Neural cell (in vitro differentiated cells): Measurements from ENCODE around the gene TSPAN18. TPM values are rescaled to one million over a fixed set of nuclear protein-coding genes. Genes with fewer than 3 reads are reported as not detected.
A peak's percentile ranks its signal among the peaks of the same experiment; 100 is the strongest.

Experiments
- H2AFZ ChIP-seq: fragments of 200-600, 300-800 bp; sonication (generic), shearing (Covaris generic); 2 replicates; pipeline ENCODE4 v1.6.0; 2014; ENCODE audit warnings: low read depth, mild to moderate bottlenecking, antibody characterized with exemption, low read length, moderate library complexity
- H3F3A ChIP-seq: fragments of 200-600 bp; shearing (Covaris generic); 2 replicates; pipeline ENCODE4 v1.6.1; 2016; ENCODE audit warnings: mild to moderate bottlenecking, moderate library complexity, mixed read lengths, antibody characterized with exemption, low read length; ENCODE audit not compliant: insufficient read depth, poor library complexity, severe bottlenecking
- H3K27ac ChIP-seq: fragments of 200-600, 300-800 bp; sonication (generic), shearing (Covaris generic); 2 replicates; pipeline ENCODE4 v1.5.1; 2014; ENCODE audit warnings: mild to moderate bottlenecking, low read length, moderate library complexity
- H3K27me3 ChIP-seq: fragments of 300-800, 200-600 bp; sonication (generic), shearing (Covaris generic); 2 replicates; pipeline ENCODE4 v1.6.0; 2014; ENCODE audit warnings: mild to moderate bottlenecking, low read depth, low read length, moderate library complexity; ENCODE audit not compliant: insufficient read depth
- H3K36me3 ChIP-seq: fragments of 300-800, 200-600 bp; sonication (generic), shearing (Covaris generic); 2 replicates; pipeline ENCODE4 v1.5.1; 2014; ENCODE audit warnings: mild to moderate bottlenecking, antibody characterized with exemption, low read length, moderate library complexity; ENCODE audit not compliant: insufficient read depth
- H3K4me2 ChIP-seq: fragments of 300-800, 200-600 bp; sonication (generic), shearing (Covaris generic); 2 replicates; pipeline ENCODE4 v1.6.0; 2014; ENCODE audit warnings: mild to moderate bottlenecking, low read length
- H3K4me3 ChIP-seq: fragments of 300-800, 200-600 bp; sonication (generic), shearing (Covaris generic); 2 replicates; pipeline ENCODE4 v1.5.1; 2014; ENCODE audit warnings: mild to moderate bottlenecking, low read length, moderate library complexity
- H3K79me2 ChIP-seq: fragments of 200-600 bp; shearing (Covaris generic); replicated peaks from 2 replicates; pipeline ENCODE4 v1.6.0; 2014; ENCODE audit warnings: mild to moderate bottlenecking, low read length, moderate library complexity; ENCODE audit not compliant: insufficient read depth
- H3K9ac ChIP-seq: fragments of 300-800, 200-600 bp; sonication (generic), shearing (Covaris generic); 2 replicates; pipeline ENCODE4 v1.6.1; 2016; ENCODE audit warnings: mild to moderate bottlenecking, low read length, mixed read lengths
- H3K9me2 ChIP-seq: fragments of 200-600 bp; shearing (Covaris generic); 2 replicates; pipeline ENCODE4 v1.6.1; 2016; ENCODE audit warnings: mild to moderate bottlenecking, low read length, mixed read lengths; ENCODE audit not compliant: insufficient read depth
- H3K9me3 ChIP-seq: fragments of 200-600, 300-800 bp; sonication (generic), shearing (Covaris generic); 2 replicates; pipeline ENCODE4 v1.6.1; 2016; ENCODE audit warnings: mild to moderate bottlenecking, mixed run types, low read length, moderate library complexity, mixed read lengths
- H4K20me1 ChIP-seq: fragments of 200-600 bp; shearing (Covaris generic); 2 replicates; pipeline ENCODE4 v1.6.1; 2016; ENCODE audit warnings: mild to moderate bottlenecking, mixed run types; ENCODE audit not compliant: insufficient read depth
- EP300 ChIP-seq: fragments of 450-650 bp; conservative IDR thresholded peaks from 2 replicates; pipeline ENCODE4 v1.6.1; 2014; ENCODE audit warnings: antibody characterized with exemption, mild to moderate bottlenecking, moderate library complexity; ENCODE audit not compliant: poor library complexity, severe bottlenecking
- EZH2 ChIP-seq: fragments of 200-600, 300-800 bp; shearing (Covaris generic), sonication (generic); IDR thresholded peaks from 2 replicates; pipeline ENCODE4 v1.6.1; 2014; ENCODE audit warnings: antibody characterized with exemption, low read length, borderline replicate concordance, mild to moderate bottlenecking; ENCODE audit not compliant: insufficient read depth, poor library complexity, severe bottlenecking
- MXI1 ChIP-seq: fragments of 450-650 bp; conservative IDR thresholded peaks from 2 replicates; pipeline ENCODE4 v1.6.1; 2014; ENCODE audit warnings: antibody characterized with exemption, mild to moderate bottlenecking; ENCODE audit not compliant: poor library complexity, severe bottlenecking
- POLR2AphosphoS5 ChIP-seq: IDR thresholded peaks from 2 replicates; pipeline ENCODE4 v1.6.1; 2012
- RAD21 ChIP-seq: fragments of 450-650 bp; conservative IDR thresholded peaks from 2 replicates; pipeline ENCODE4 v1.6.1; 2014; ENCODE audit warnings: antibody characterized with exemption, mild to moderate bottlenecking, moderate library complexity
- SMC3 ChIP-seq: fragments of 450-650 bp; conservative IDR thresholded peaks from 2 replicates; pipeline ENCODE4 v1.6.1; 2014; ENCODE audit warnings: antibody characterized with exemption, mild to moderate bottlenecking, moderate library complexity; ENCODE audit not compliant: poor library complexity
- TAF1 ChIP-seq: IDR thresholded peaks from 2 replicates; pipeline ENCODE4 v1.6.1; 2012; ENCODE audit warnings: low read depth
- polyA plus RNA-seq: library from polyadenylated mRNA; depleted of rRNA; stranded (reverse); fragments of >200 nt; gene quantifications from 2 replicates; pipeline ENCODE4 v1.2.3, GENCODE V29; 2014
- TF ChIP-seq, protein P1 (sequence below): IDR thresholded peaks from 2 replicates; pipeline ENCODE4 v1.6.1; 2012; ENCODE audit warnings: borderline replicate concordance
- TF ChIP-seq, protein P2 (sequence below): fragments of 450-650 bp; IDR thresholded peaks from 2 replicates; pipeline ENCODE4 v1.5.1; 2014; ENCODE audit warnings: antibody characterized with exemption, mild to moderate bottlenecking, moderate library complexity; ENCODE audit not compliant: poor library complexity, severe bottlenecking

The TSPAN18 gene
- polyA plus RNA-seq, 1 donor from 2014 or later: 8.4 TPM

DNA sequence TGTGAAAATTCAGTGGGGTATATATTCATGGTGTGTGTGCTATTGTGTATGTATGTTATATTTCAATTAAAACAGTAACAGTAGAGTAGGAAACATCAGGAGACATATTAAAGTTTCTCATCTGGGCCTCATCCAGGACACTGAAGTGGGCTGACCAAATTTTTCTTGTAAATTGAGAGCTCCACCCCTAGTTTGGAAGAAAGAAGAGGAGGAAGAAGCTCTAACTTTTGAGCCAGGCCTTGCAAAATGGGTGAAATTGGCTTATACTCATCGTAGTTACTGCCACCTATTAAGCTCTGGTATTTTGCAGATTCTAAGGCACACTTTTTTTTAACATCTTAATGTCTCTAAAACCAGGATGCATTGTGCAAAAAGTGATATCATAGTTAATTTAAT is 33.7 kb downstream of the TSPAN18 start:
- Histone ChIP-seq H3K9me2 (no peaks in the 10 kb centered on the region), H4K20me1 (no peaks in the 10 kb centered on the region), H3F3A (peaks cover 6% of the 10 kb centered on the region), H3K27ac (peak overlapping the region; percentile 94), H3K4me3 (no peak overlapping the region), H3K36me3 (no peaks in the 10 kb centered on the region), H3K79me2 (peaks cover 28% of the 10 kb centered on the region), H3K9me3 (peaks cover 7% of the 10 kb centered on the region), H3K9ac (peak overlapping the region; percentile 67), H2AFZ (no peak overlapping the region), H3K27me3 (no peaks in the 10 kb centered on the region), H3K4me2 (peak overlapping the region; percentile 46)
- TF ChIP-seq EZH2: no peak
- TF ChIP-seq EP300: no peak
- TF ChIP-seq MXI1: no peak
- no peak for TF ChIP-seq TAF1
- TF ChIP-seq RAD21: no peak
- TF ChIP-seq, protein P1, sequence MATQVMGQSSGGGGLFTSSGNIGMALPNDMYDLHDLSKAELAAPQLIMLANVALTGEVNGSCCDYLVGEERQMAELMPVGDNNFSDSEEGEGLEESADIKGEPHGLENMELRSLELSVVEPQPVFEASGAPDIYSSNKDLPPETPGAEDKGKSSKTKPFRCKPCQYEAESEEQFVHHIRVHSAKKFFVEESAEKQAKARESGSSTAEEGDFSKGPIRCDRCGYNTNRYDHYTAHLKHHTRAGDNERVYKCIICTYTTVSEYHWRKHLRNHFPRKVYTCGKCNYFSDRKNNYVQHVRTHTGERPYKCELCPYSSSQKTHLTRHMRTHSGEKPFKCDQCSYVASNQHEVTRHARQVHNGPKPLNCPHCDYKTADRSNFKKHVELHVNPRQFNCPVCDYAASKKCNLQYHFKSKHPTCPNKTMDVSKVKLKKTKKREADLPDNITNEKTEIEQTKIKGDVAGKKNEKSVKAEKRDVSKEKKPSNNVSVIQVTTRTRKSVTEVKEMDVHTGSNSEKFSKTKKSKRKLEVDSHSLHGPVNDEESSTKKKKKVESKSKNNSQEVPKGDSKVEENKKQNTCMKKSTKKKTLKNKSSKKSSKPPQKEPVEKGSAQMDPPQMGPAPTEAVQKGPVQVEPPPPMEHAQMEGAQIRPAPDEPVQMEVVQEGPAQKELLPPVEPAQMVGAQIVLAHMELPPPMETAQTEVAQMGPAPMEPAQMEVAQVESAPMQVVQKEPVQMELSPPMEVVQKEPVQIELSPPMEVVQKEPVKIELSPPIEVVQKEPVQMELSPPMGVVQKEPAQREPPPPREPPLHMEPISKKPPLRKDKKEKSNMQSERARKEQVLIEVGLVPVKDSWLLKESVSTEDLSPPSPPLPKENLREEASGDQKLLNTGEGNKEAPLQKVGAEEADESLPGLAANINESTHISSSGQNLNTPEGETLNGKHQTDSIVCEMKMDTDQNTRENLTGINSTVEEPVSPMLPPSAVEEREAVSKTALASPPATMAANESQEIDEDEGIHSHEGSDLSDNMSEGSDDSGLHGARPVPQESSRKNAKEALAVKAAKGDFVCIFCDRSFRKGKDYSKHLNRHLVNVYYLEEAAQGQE: no peak
- no peak for TF ChIP-seq POLR2AphosphoS5
- TF ChIP-seq, protein P2, sequence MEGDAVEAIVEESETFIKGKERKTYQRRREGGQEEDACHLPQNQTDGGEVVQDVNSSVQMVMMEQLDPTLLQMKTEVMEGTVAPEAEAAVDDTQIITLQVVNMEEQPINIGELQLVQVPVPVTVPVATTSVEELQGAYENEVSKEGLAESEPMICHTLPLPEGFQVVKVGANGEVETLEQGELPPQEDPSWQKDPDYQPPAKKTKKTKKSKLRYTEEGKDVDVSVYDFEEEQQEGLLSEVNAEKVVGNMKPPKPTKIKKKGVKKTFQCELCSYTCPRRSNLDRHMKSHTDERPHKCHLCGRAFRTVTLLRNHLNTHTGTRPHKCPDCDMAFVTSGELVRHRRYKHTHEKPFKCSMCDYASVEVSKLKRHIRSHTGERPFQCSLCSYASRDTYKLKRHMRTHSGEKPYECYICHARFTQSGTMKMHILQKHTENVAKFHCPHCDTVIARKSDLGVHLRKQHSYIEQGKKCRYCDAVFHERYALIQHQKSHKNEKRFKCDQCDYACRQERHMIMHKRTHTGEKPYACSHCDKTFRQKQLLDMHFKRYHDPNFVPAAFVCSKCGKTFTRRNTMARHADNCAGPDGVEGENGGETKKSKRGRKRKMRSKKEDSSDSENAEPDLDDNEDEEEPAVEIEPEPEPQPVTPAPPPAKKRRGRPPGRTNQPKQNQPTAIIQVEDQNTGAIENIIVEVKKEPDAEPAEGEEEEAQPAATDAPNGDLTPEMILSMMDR: no peak
- no peak for TF ChIP-seq SMC3

DNA sequence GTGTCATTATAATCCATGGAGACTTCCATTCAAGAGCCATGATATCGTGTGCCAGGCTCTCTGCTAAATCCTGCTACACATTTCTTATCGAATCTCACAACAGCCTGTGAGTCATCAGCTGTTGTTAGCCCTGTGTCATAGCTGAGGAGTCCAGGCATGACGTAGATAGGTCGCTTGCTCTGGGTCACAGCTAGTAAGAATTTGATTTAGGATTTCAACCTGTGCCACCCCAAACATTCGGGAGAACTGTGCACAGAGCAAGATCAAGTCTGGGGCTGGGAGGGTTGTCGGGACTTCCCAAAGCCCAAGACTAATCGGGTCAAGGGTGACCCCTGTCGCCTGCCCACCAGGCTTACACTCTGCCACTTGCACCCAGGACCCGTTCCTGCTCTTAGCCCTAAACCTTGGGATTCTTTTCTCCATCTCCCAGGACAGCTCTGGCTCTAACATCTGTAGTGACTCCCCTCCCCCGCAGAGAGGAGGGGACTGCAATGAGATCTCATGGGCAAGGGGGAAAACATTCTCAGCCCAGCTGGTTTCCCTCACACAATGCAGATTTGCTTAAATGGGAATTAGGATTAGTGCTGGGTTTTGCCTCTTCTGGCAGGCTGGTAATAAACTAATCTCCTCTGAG is 34.3 kb downstream of the TSPAN18 start:
- Histone ChIP-seq H3K4me2 (peak overlapping the region; percentile 46), H3K36me3 (no peaks in the 10 kb centered on the region), H3K27me3 (no peaks in the 10 kb centered on the region), H3F3A (peaks cover 6% of the 10 kb centered on the region), H3K9ac (peak overlapping the region; percentile 67), H3K9me2 (no peaks in the 10 kb centered on the region), H3K79me2 (peaks cover 28% of the 10 kb centered on the region), H4K20me1 (no peaks in the 10 kb centered on the region), H3K9me3 (peaks cover 7% of the 10 kb centered on the region), H3K27ac (peak overlapping the region; percentile 94), H3K4me3 (peak overlapping the region; percentile 57), H2AFZ (no peak overlapping the region)
- TF ChIP-seq, protein P1: no peak
- TF ChIP-seq, protein P2: peak; percentile 35
- TF ChIP-seq RAD21: peak; percentile 33
- no peak for TF ChIP-seq POLR2AphosphoS5
- peak; percentile 34 for TF ChIP-seq SMC3
- no peak for TF ChIP-seq EP300
- no peak for TF ChIP-seq MXI1
- TF ChIP-seq EZH2: no peak
- peak; percentile 9 for TF ChIP-seq TAF1
